Amniotic epithelial cell (primary cell): ENCODE measurements around the gene PLK1.
A peak's percentile ranks its signal among the peaks of the same experiment; 100 is the strongest.
"Not testable (repeated sequence)": the region's sequence is repeated elsewhere in the genome, so short reads cannot be mapped to it uniquely, and the experiment has no call there.

Experiments used
- DNase-seq: peaks from one replicate; pipeline ENCODE4 v3.0.0-alpha.2; 2010; ENCODE audit warnings: low read depth

PLK1 gene

GRCh38 chr16:23710504-23710903, 31.8 kb downstream of the PLK1 start:
- no peak for DNase-seq

GRCh38 chr16:23711785-23712184, 33.1 kb downstream of the PLK1 start:
- DNase-seq, result no peak

- DNase-seq, result no peak
Observed at GRCh38 chr16:23712976-23713375, 34.3 kb downstream of the PLK1 start, which contains the start of gene ERN2. ERN2 (minus strand) TSS chr16:23713222; CDS start chr16:23713187, 35 bp downstream.

GRCh38 chr16:23716484-23716883, 37.8 kb downstream of the PLK1 start:
- DNase-seq, result no peak

GRCh38 chr16:23722613-23723240, 44.0 kb downstream of the PLK1 start:
- DNase-seq, result not testable (repeated sequence)

GRCh38 chr16:23724096-23724784, 45.6 kb downstream of the PLK1 start:
- no peak for DNase-seq

GRCh38 chr16:23724785-23725131, 46.1 kb downstream of the PLK1 start:
- no peak for DNase-seq

GRCh38 chr16:23726710-23727109, 48.0 kb downstream of the PLK1 start:
- no peak for DNase-seq

GRCh38 chr16:23728112-23728477, 49.4 kb downstream of the PLK1 start:
- DNase-seq, result no peak

- DNase-seq, result peak; percentile 72
Observed at GRCh38 chr16:23729503-23730424, 51.1 kb downstream of the PLK1 start.

GRCh38 chr16:23734176-23734893, 55.6 kb downstream of the PLK1 start:
- no peak for DNase-seq

GRCh38 chr16:23737423-23738028, 58.8 kb downstream of the PLK1 start:
- not testable (repeated sequence) for DNase-seq

GRCh38 chr16:23739516-23739915, 60.8 kb downstream of the PLK1 start:
- no peak for DNase-seq
